H1 (cell line): Measurements from ENCODE around the gene TGFBR2. TPM values are rescaled to one million over a fixed set of nuclear protein-coding genes. Genes with fewer than 3 reads are reported as not detected.

Experiments
- CTCF ChIA-PET: fragments of 300-600 bp; sonication (Branson Sonifier 250); formaldehyde crosslinking; loops from one replicate; lab custom pipeline; 2021; ENCODE audit not compliant: partially characterized antibody; lab: Charles Lee
- POLR2A ChIA-PET: fragments of 300-600 bp; sonication (Branson Sonifier 250); formaldehyde crosslinking; loops from one replicate; lab custom pipeline; 2021; ENCODE audit warnings: inconsistent platforms; ENCODE audit not compliant: partially characterized antibody; lab: Charles Lee
- DNase-seq, 2 experiments: peaks; one replicate each; pipeline versions ENCODE4 v3.0.0 to v3.0.0-alpha.2; 2010 to 2022; ENCODE audit warnings: low spot score in 2 of 2, low read depth in 1 of 2, mixed read lengths in 1 of 2
- FAIRE-seq: peaks from 2 replicates; lab custom pipeline; 2011; peaks lifted over from hg19 to GRCh38; lab: Jason Lieb, UNC
- H2AFZ ChIP-seq: 2 replicates; pipeline ENCODE4 v1.8.1; 2012; ENCODE audit warnings: low read length, inconsistent platforms
- H2AK5ac ChIP-seq: 2 replicates; pipeline ENCODE4 v1.6.1; 2013; ENCODE audit warnings: low read depth, low read length
- H2BK120ac ChIP-seq: replicated peaks from 2 replicates; pipeline ENCODE3; 2013; ENCODE audit warnings: low read depth, low read length, inconsistent platforms
- H2BK12ac ChIP-seq: 2 replicates; pipeline ENCODE4 v1.6.1; 2013; ENCODE audit warnings: low read depth, low read length
- H2BK15ac ChIP-seq: 2 replicates; pipeline ENCODE4 v1.6.1; 2013; ENCODE audit warnings: low read length
- H2BK20ac ChIP-seq: 2 replicates; pipeline ENCODE4 v1.6.1; 2013; ENCODE audit warnings: low read length
- H2BK5ac ChIP-seq: 2 replicates; pipeline ENCODE4 v1.6.1; 2013; ENCODE audit warnings: low read depth, low read length
- H3K14ac ChIP-seq: 2 replicates; pipeline ENCODE4 v1.6.1; 2013; ENCODE audit warnings: inconsistent platforms; ENCODE audit not compliant: insufficient read length
- H3K18ac ChIP-seq: 2 replicates; pipeline ENCODE4 v1.6.1; 2013; ENCODE audit warnings: low read length; ENCODE audit errors: extremely low read depth
- H3K23ac ChIP-seq: 2 replicates; pipeline ENCODE4 v1.6.1; 2013; ENCODE audit warnings: inconsistent platforms; ENCODE audit not compliant: insufficient read length
- H3K23me2 ChIP-seq: 2 replicates; pipeline ENCODE4 v1.6.1; 2013; ENCODE audit warnings: low read depth, low read length
- H3K27ac ChIP-seq: 2 replicates; pipeline ENCODE4 v1.6.1; 2011; ENCODE audit warnings: low read depth, low read length, inconsistent platforms
- H3K27me3 ChIP-seq, 4 experiments: replicated peaks in 1 of 4; 1 replicate in 1 of 4; 2 replicates in 3 of 4; pipeline versions ENCODE4 v1.6.1 to v1.8.1; 2011 to 2013; ENCODE audit warnings: low read length in 3 of 4, mild to moderate bottlenecking in 3 of 4, inconsistent platforms in 2 of 4, mixed read lengths in 2 of 4, moderate library complexity in 1 of 4; ENCODE audit not compliant: control insufficient read depth in 3 of 4, insufficient read depth in 3 of 4; ENCODE audit errors: extremely low read depth in 1 of 4
- H3K36me3 ChIP-seq, 4 experiments: 2 replicates each; pipeline versions ENCODE4 v1.6.1 to v1.8.1; 2011 to 2013; ENCODE audit warnings: mild to moderate bottlenecking in 4 of 4, low read length in 3 of 4, moderate library complexity in 2 of 4, control low read depth in 1 of 4, inconsistent platforms in 1 of 4; ENCODE audit not compliant: insufficient read depth in 4 of 4, control insufficient read depth in 2 of 4
- H3K4ac ChIP-seq: replicated peaks from 2 replicates; pipeline ENCODE3; 2013; ENCODE audit warnings: low read length, low read depth, mixed read lengths, inconsistent platforms; ENCODE audit not compliant: insufficient read length
- H3K4me1 ChIP-seq, 4 experiments: replicated peaks in 1 of 4; 1 replicate in 1 of 4; 2 replicates in 3 of 4; pipeline versions ENCODE4 v1.6.1 to v1.8.1; 2011 to 2013; ENCODE audit warnings: low read length in 3 of 4, inconsistent platforms in 2 of 4, mixed read lengths in 1 of 4; ENCODE audit not compliant: insufficient read depth in 4 of 4, control insufficient read depth in 3 of 4
- H3K4me2 ChIP-seq, 2 experiments: 2 replicates each; pipeline versions ENCODE4 v1.6.1 to v1.8.1; 2011 to 2013; ENCODE audit warnings: low read depth in 2 of 2, low read length in 2 of 2, control low read depth in 1 of 2, inconsistent platforms in 1 of 2, mild to moderate bottlenecking in 1 of 2; ENCODE audit not compliant: insufficient read depth in 1 of 2
- H3K4me3 ChIP-seq, 4 experiments: fragments of 200-600, 300-600 bp in 1 of 4; sonication (generic), shearing (Covaris generic), sonication (Bioruptor Twin) in 1 of 4; 2 replicates each; pipeline versions ENCODE4 v1.5.1 to v1.8.1; 2011 to 2016; ENCODE audit warnings: low read length in 4 of 4, low read depth in 3 of 4, control low read depth in 2 of 4, inconsistent platforms in 2 of 4, mild to moderate bottlenecking in 2 of 4, mixed read lengths in 1 of 4, moderate library complexity in 1 of 4; ENCODE audit not compliant: insufficient read depth in 2 of 4; ENCODE audit errors: extremely low read depth in 1 of 4
- H3K56ac ChIP-seq: replicated peaks from 2 replicates; pipeline ENCODE3; 2013; ENCODE audit warnings: low read depth, mild to moderate bottlenecking, mixed read lengths, low read length, inconsistent platforms; ENCODE audit not compliant: insufficient read length
- H3K79me1 ChIP-seq: 2 replicates; pipeline ENCODE4 v1.6.1; 2013; ENCODE audit warnings: low read depth, low read length, control low read depth
- H3K79me2 ChIP-seq, 2 experiments: 2 replicates each; pipeline versions ENCODE4 v1.6.1 to v1.8.1; 2012 to 2013; ENCODE audit warnings: low read length in 2 of 2, mild to moderate bottlenecking in 2 of 2, inconsistent platforms in 1 of 2; ENCODE audit not compliant: insufficient read depth in 2 of 2, control insufficient read depth in 1 of 2
- H3K9ac ChIP-seq, 4 experiments: replicated peaks in 1 of 4; 1 replicate in 1 of 4; 2 replicates in 3 of 4; pipeline versions ENCODE4 v1.6.1 to v1.8.1; 2011 to 2013; ENCODE audit warnings: low read depth in 3 of 4, low read length in 3 of 4, control low read depth in 2 of 4, mild to moderate bottlenecking in 2 of 4, moderate library complexity in 2 of 4, inconsistent platforms in 1 of 4; ENCODE audit errors: extremely low read depth in 1 of 4
- H3K9me3 ChIP-seq, 2 experiments: 2 replicates each; pipeline versions ENCODE4 v1.6.1 to v1.8.1; 2012 to 2013; ENCODE audit warnings: mild to moderate bottlenecking in 2 of 2, moderate library complexity in 2 of 2, control low read depth in 1 of 2, inconsistent platforms in 1 of 2, low read depth in 1 of 2, low read length in 1 of 2, mixed read lengths in 1 of 2; ENCODE audit not compliant: insufficient read depth in 2 of 2
- H4K20me1 ChIP-seq, 2 experiments: replicated peaks in 1 of 2; 2 replicates each; pipeline versions ENCODE3 to v1.8.1; 2011 to 2013; ENCODE audit warnings: inconsistent platforms in 2 of 2, low read length in 2 of 2, mild to moderate bottlenecking in 1 of 2; ENCODE audit not compliant: insufficient read depth in 2 of 2, control insufficient read depth in 1 of 2
- H4K5ac ChIP-seq: 2 replicates; pipeline ENCODE4 v1.6.1; 2013; ENCODE audit warnings: low read length, low read depth, mixed read lengths, inconsistent platforms; ENCODE audit not compliant: insufficient read length
- H4K8ac ChIP-seq: 2 replicates; pipeline ENCODE4 v1.8.0; 2013; ENCODE audit warnings: mild to moderate bottlenecking, moderate library complexity, low read length, inconsistent platforms; ENCODE audit not compliant: insufficient read depth; ENCODE audit errors: extremely low read depth
- H4K91ac ChIP-seq: replicated peaks from 2 replicates; pipeline ENCODE3; 2013; ENCODE audit warnings: low read length, mixed read lengths, inconsistent platforms; ENCODE audit not compliant: insufficient read length
- BCL11A ChIP-seq, 2 experiments: IDR thresholded peaks; one replicate each; pipeline ENCODE4 v1.6.1; 2011; ENCODE audit warnings: low read depth in 2 of 2, low read length in 2 of 2, mild to moderate bottlenecking in 2 of 2
- CEBPB ChIP-seq: IDR thresholded peaks from 2 replicates; pipeline ENCODE4 v1.6.1; 2012; ENCODE audit warnings: low read depth, low read length
- CHD1 ChIP-seq: IDR thresholded peaks from 2 replicates; pipeline ENCODE4 v1.6.1; 2012; ENCODE audit warnings: low read depth, low read length, improper control_type of control experiment
- CHD2 ChIP-seq: IDR thresholded peaks from 2 replicates; pipeline ENCODE4 v1.6.1; 2012; ENCODE audit warnings: low read length, improper control_type of control experiment
- HDAC2 ChIP-seq, 2 experiments: fragments of 300-600 bp in 1 of 2; sonication (generic) in 1 of 2; IDR thresholded peaks; 2 replicates each; pipeline ENCODE4 v1.6.1; 2011 to 2012; ENCODE audit warnings: low read depth in 2 of 2, low read length in 2 of 2, mild to moderate bottlenecking in 2 of 2, moderate library complexity in 2 of 2, borderline replicate concordance in 1 of 2, inconsistent platforms in 1 of 2
- JUND ChIP-seq: IDR thresholded peaks from 2 replicates; pipeline ENCODE4 v1.6.1; 2011; ENCODE audit warnings: mild to moderate bottlenecking, improper control_type of control experiment, low read length
- WGBS, 2 experiments: shearing (Covaris generic) in 1 of 2; methylation state at CpG; one replicate each; pipeline versions ENCODE4 v1.1.6 to v1.1.7; 2013 to 2015; ENCODE audit warnings: low lambda C conversion rate in 2 of 2, mixed read lengths in 2 of 2, inconsistent platforms in 1 of 2, low coverage in 1 of 2, missing lambda C conversion rate in 1 of 2; ENCODE audit not compliant: insufficient replicate concordance in 2 of 2, insufficient coverage in 1 of 2, insufficient read length in 1 of 2; ENCODE audit errors: extremely low coverage in 1 of 2, missing lambda C conversion rate in 1 of 2; 5-methylcytosine and 5-hydroxymethylcytosine counted together
- polyA plus RNA-seq, 7 experiments: library from polyadenylated mRNA; depleted of rRNA in 3 of 7; stranded (reverse) in 5 of 7; unstranded in 2 of 7; fragments of >200 nt in 5 of 7; fragments of 200-250 nt in 2 of 7; gene quantifications; 1 replicate in 5 of 7; 2 replicates in 1 of 7; 4 replicates in 1 of 7; pipeline versions ENCODE4 v1.2.1 to v1.2.3, GENCODE V29; 2011 to 2013; ENCODE audit warnings: missing spikeins in 2 of 7, mixed read lengths in 2 of 7
- total RNA-seq: library from RNA; stranded (reverse); fragmentation: NEBNext Ultra II Directional; extraction: Animal tissue kit (Norgen Biotek cat#: 25700); gene quantifications from 2 replicates; pipeline ENCODE4 v1.2.1, GENCODE V29; 2021

The TGFBR2 gene
- total and polyA plus RNA-seq, 2 of the 8 experiments (the other 6 are each of a cell fraction or from before 2014, with no cell fraction given): 4.2 to 7.4 TPM

DNA sequence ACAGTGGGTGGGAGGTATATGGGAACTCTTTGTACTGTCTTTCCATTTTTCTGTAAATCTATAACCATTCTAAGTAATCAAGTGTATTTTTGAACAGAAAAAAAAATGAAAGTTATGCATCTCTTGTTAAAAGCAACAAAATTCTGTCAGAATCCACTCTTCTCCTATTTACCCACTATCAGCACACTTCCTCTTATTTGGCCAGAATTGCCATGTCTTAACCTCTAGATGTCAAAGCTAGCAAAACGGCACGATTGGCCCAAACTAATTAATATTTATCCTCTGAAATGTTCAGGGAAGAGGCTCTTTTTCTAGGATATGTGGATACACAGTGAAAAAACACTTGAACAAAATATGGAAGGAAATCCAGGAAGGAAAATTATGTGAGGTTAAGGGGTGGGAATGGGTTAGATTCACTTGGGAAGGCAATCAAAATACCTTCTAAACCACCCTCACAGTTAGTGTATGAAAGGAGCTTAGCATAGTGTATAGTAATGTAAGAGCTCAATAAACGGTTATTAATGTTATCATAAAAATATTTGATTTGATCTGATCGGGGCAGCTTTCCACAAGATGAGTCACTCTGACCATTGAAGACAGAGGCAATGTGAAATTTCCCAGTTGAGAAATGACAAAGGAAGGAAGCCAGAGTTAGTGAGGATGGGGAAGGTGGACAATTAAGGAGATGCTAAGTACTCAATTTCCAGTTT lies 20.1 kb upstream of the TGFBR2 start:
- Histone ChIP-seq H2AK5ac (no peak overlapping the region), H3K9me3 (no peaks in the 10 kb centered on the region), H2BK12ac (no peak overlapping the region), H2BK5ac (no peak overlapping the region), H3K23ac (no peak overlapping the region), H3K18ac (no peak overlapping the region), H3K4me2 (no peak overlapping the region), H3K4me1 (peaks cover 0 to 2% (median 2%) of the 10 kb centered on the region in 4 experiments; a peak in 4 of 7 replicates), H3K36me3 (no peaks in the 10 kb centered on the region), H3K27me3 (no peaks in the 10 kb centered on the region), H2BK15ac (no peak overlapping the region), H3K23me2 (no peaks in the 10 kb centered on the region; the same call in 1 of the 2 replicates), H2BK20ac (no peak overlapping the region), H3K79me2 (no peaks in the 10 kb centered on the region), H3K4me3 (no peak overlapping the region), H3K4ac (no peak overlapping the region), H4K20me1 (no peaks in the 10 kb centered on the region), H4K8ac (no peak overlapping the region), H3K9ac (no peak overlapping the region), H4K5ac (no peak overlapping the region), H2BK120ac (no peak overlapping the region), H3K14ac (no peak overlapping the region), H2AFZ (no peak overlapping the region), H3K56ac (no peak overlapping the region), H3K27ac (no peak overlapping the region), H3K79me1 (no peaks in the 10 kb centered on the region), H4K91ac (no peak overlapping the region)
- DNase-seq (no peak), FAIRE-seq (no peak)
- CTCF ChIA-PET: interaction anchor here (0.7 to 0.9 kb wide), 3 partner anchors 19 to 267 kb away, joined by 3 to 4 read pairs (median 3); no protein-coding TSS in a partner anchor
- WGBS, 2 experiments: 92% methylated on average over 4 of the region's 4 CpGs; no CpG with 5 or more reads in 1 of the 2 experiments
- POLR2A ChIA-PET: no interaction called here
- TF ChIP-seq BCL11A (IDR thresholded peaks at IDR 0.05; ENCODE audit: low read depth in 2 of 2, low read length in 2 of 2): no peak
- TF ChIP-seq CHD1: no peak
- TF ChIP-seq JUND: no peak
- no peak for TF ChIP-seq CHD2
- TF ChIP-seq HDAC2 (IDR thresholded peaks at IDR 0.05; ENCODE audit: borderline replicate concordance in 1 of 2, low read depth in 2 of 2, low read length in 2 of 2): no peak
- no peak for TF ChIP-seq CEBPB
